ENCODE measurements around the gene LUZP2. TPM values are rescaled to one million over a fixed set of nuclear protein-coding genes. Genes with fewer than 3 reads are reported as not detected.

LUZP2 gene
- total and polyA plus RNA-seq, 9 of the 15 experiments (the other 6 are each of a cell fraction or from before 2014, with no cell fraction given), result not detected

- no peak for TF ChIP-seq MGA (IDR thresholded peaks at IDR 0.05)
- TF ChIP-seq ILF3 (IDR thresholded peaks at IDR 0.05; ENCODE audit: borderline replicate concordance), result no peak
- no peak for TF ChIP-seq ARID3B (CRISPR knock-in tag; IDR thresholded peaks at IDR 0.05; ENCODE audit: borderline replicate concordance)
- no peak for TF ChIP-seq NR2C1 (IDR thresholded peaks at IDR 0.05)
- TF ChIP-seq NR2C1 (tag; IDR thresholded peaks at IDR 0.05), result no peak
Observed at GRCh38 chr11:24634606-24635160, 137.8 kb downstream of the LUZP2 start (continued).
